ENCODE results near the gene ARHGEF12.

DNA sequence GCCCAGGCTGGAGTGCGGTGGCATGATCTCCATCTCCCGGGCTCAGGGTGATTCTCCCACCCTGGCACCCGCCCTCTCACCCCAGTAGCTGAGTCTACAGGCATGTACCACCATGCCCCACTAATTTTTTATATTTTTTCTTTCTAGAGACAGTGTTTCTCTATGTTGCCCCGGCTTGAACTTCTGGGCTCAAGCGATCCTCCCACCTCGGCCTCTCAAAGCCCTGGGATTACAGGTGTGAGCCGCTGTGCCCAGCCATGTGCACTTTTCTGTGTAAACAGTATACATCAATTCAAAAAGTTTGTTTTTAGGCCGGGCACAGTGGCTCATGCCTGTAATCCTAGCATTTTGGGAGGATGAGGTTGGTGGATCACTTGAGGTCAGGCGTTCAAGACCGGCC is 190.0 kb downstream of the ARHGEF12 start:
- no peak for TF ChIP-seq RAD21 (IDR thresholded peaks at IDR 0.05; ENCODE audit: low read depth)
- TF ChIP-seq, protein P1, sequence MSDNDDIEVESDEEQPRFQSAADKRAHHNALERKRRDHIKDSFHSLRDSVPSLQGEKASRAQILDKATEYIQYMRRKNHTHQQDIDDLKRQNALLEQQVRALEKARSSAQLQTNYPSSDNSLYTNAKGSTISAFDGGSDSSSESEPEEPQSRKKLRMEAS (IDR thresholded peaks at IDR 0.05) = no peak
- TF ChIP-seq EP300 (IDR thresholded peaks at IDR 0.05; ENCODE audit: borderline replicate concordance) = no peak
- no peak for TF ChIP-seq TAF1 (IDR thresholded peaks at IDR 0.05; ENCODE audit: low read depth)
- TF ChIP-seq FOXM1 (IDR thresholded peaks at IDR 0.05; ENCODE audit: borderline replicate concordance, low read depth) = no peak
- TF ChIP-seq YY1 (IDR thresholded peaks at IDR 0.05; ENCODE audit: low read depth) = no peak
- TF ChIP-seq, protein P2, sequence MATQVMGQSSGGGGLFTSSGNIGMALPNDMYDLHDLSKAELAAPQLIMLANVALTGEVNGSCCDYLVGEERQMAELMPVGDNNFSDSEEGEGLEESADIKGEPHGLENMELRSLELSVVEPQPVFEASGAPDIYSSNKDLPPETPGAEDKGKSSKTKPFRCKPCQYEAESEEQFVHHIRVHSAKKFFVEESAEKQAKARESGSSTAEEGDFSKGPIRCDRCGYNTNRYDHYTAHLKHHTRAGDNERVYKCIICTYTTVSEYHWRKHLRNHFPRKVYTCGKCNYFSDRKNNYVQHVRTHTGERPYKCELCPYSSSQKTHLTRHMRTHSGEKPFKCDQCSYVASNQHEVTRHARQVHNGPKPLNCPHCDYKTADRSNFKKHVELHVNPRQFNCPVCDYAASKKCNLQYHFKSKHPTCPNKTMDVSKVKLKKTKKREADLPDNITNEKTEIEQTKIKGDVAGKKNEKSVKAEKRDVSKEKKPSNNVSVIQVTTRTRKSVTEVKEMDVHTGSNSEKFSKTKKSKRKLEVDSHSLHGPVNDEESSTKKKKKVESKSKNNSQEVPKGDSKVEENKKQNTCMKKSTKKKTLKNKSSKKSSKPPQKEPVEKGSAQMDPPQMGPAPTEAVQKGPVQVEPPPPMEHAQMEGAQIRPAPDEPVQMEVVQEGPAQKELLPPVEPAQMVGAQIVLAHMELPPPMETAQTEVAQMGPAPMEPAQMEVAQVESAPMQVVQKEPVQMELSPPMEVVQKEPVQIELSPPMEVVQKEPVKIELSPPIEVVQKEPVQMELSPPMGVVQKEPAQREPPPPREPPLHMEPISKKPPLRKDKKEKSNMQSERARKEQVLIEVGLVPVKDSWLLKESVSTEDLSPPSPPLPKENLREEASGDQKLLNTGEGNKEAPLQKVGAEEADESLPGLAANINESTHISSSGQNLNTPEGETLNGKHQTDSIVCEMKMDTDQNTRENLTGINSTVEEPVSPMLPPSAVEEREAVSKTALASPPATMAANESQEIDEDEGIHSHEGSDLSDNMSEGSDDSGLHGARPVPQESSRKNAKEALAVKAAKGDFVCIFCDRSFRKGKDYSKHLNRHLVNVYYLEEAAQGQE (IDR thresholded peaks at IDR 0.05; ENCODE audit: low read depth) = no peak
- TF ChIP-seq NFIC (IDR thresholded peaks at IDR 0.05) = no peak
- no peak for TF ChIP-seq USF1 (IDR thresholded peaks at IDR 0.05)
- TF ChIP-seq ZBTB7A (IDR thresholded peaks at IDR 0.05; ENCODE audit: low read depth) = no peak
- TF ChIP-seq CEBPB (IDR thresholded peaks at IDR 0.05) = no peak
- TF ChIP-seq CREB1 (IDR thresholded peaks at IDR 0.05; ENCODE audit: low read depth) = no peak

Measured in Ishikawa (cell line).